ENCODE results near the gene CDK11A.
"Not testable (repeated sequence)": the region's sequence is repeated elsewhere in the genome, so short reads cannot be mapped to it uniquely, and the experiment has no call there.

The CDK11A gene

DNA sequence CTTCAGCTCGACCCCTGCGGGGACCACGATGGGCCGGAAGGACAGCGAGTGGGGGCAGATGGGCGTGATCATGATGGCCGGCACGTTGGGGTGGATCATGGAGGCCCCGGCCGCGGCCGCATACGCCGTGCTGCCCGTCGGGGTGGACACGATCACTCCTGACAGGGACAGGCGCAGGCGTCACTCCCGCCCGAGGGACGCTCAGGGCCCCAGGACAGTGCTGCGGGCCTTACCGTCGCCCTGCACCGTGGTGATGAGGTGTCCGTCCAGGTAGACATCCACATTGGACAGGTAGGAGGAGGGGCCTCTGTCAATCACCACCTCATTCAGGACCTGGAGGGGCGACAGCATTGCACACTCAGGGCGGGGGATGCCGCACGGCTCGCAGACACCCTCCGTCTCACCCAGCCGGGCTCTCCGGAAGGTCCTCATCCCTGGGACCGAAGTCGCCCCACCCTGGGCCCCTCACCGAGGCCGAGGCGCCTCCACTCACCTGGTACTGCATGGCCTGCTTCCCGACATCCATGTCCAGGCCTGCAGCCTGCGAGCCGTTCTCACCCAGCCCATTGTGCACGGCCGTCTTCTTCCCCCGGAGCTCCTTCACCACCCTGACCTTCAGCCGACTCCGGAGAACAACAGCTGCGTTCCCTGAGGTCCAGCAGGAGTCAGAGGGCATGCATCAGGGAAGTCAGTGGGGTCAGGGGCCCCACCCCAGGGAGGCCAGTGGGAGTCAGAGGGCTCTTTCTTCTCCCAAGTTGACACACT is 30.1 kb upstream of the CDK11A start:
- DNase-seq: no peak

DNA sequence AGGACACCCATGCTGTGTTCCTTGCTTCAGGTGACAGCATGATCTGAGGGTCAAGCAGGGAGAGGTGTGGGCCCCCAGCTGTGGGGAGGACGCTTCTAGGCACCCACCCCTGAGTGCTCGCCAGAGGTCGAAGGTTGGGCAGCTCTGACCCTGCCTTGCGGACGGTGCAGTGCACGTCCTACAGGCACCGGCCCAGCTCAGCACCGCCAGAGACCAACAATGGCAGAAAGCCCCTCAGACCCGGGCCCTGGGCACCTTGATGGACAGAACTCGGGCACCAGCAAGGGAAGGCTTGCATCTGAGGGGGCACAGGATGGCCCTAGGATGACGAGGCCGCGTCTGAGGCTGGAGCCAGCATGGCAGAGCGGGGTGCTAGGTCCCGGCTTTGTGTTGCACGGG is 29.4 kb upstream of the CDK11A start:
- no peak for DNase-seq

- no peak for DNase-seq
These were observed 28.8 kb upstream of the CDK11A start for GRCh38 chr1:1752636-1753606.

GRCh38 chr1:1752190-1752589 is 28.0 kb upstream of the CDK11A start:
- DNase-seq: no peak

DNA sequence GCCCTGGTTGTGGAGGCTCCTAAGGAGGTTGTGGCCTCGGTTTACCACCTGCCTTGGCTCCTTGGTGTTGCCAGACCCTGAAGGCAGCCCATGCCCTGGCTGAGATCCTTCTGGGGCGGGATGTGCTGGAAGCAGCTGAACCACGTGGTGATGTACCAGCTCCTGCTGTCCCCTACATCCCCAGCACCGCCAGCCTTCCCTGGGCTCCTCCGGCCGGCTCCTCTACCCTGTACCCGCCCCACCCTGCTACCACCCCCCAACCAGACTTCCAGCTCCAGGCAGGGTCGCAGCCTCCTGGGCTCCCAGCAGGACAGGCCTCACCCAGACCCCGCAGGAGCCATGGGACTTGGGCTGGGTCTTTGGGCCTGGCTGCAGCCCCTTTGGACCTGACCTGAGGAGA is 25.8 kb upstream of the CDK11A start:
- not testable (repeated sequence) for DNase-seq

GRCh38 chr1:1748686-1749321 is 24.6 kb upstream of the CDK11A start:
- no peak for DNase-seq

- not testable (repeated sequence) for DNase-seq
These were observed 22.4 kb upstream of the CDK11A start for GRCh38 chr1:1746566-1746909.

DNA sequence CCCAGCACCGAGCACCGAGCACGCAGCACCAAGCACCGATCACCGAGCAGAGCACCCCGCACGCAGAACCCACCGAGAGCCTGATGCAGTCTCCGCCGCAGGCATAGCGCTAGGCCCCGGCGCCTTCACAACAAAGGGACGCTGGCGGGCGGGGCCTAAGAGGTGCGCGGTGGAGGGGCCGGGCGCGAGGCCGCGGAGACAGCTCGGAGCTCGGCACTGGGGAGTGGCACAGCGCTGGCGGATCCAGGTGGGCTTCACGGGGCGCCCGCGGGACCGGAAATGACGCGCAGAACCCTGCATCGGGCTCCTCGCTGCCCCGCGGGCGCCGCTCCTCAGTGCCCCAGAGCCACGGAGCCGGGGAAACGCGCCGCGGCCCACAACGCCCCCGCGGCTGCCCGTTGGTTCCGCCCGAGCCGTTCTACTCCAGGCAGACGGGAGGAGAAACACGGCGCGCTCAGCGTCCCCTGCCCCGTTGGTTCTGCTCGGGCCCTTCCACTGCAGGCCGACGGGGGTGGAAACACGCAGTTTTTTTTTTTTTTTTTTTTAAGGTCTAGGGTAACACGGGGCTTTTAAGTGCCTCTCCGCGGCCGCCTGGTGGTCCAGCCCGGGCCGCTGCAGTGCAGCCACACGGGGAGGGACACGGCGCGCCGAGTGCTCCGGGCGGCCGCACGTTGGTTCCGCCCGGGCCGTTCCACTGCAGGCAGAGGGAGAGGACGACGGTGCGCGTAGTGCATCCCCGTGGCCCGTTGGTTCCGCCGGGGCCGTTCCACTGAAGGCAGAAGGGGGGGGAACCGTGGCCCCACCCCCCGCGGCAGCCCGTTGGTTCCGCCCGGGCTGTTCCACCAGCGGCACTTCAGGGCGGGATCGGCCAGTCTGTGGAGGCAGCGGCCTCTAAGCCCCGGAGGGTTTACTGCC is 21.8 kb upstream of the CDK11A start:
- not testable (repeated sequence) for DNase-seq

DNA sequence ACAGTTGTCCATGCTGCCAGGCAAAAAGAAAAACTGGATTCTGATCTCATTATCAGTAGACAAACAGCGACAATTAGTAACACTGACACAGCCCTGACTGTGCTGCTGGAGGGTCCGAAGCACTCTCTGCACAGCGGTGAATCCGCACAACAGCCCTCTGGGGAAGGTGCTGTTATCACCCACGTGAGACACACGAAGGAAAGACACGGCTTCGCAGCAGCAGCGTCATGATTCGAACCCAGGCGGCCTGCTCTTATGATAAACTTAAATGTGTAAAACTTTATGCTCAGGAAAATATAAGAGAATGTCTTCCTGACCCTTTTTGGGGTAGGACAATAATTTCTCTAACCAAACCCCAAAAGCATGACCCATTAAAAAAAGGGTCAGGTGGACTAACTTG is 18.4 kb upstream of the CDK11A start:
- DNase-seq: not testable (repeated sequence)

DNA sequence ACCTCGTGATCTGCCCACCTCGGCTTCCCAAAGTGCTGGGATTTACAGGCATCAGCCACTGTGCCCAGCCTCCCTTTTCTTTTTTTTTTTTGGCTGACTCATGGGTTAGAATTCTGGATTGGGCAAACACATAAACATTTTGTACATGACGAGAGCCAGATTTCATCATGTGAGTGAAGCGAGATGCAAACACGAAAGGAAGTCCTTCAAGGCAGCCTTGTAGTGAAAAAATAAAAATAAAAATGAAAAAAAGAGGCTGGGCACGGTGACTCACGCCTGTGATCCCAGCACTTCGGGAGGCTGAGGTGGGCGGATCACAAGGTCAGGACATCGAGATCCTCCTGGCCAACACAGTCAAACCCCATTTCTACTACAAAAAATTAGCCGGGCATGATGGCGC is 16.9 kb upstream of the CDK11A start:
- DNase-seq: not testable (repeated sequence)

GRCh38 chr1:1738799-1739337 is 14.7 kb upstream of the CDK11A start:
- DNase-seq: not testable (repeated sequence)

- DNase-seq: not testable (repeated sequence)
These were observed 13.8 kb upstream of the CDK11A start for GRCh38 chr1:1737675-1738590.

- no peak for DNase-seq
These were observed 8.2 kb upstream of the CDK11A start for GRCh38 chr1:1732381-1732780.

GRCh38 chr1:1730870-1731269 is 6.7 kb upstream of the CDK11A start:
- no peak for DNase-seq

GRCh38 chr1:1730230-1730629 is 6.1 kb upstream of the CDK11A start:
- not testable (repeated sequence) for DNase-seq

- not testable (repeated sequence) for DNase-seq
These were observed 5.1 kb upstream of the CDK11A start for GRCh38 chr1:1729116-1729816.

DNA sequence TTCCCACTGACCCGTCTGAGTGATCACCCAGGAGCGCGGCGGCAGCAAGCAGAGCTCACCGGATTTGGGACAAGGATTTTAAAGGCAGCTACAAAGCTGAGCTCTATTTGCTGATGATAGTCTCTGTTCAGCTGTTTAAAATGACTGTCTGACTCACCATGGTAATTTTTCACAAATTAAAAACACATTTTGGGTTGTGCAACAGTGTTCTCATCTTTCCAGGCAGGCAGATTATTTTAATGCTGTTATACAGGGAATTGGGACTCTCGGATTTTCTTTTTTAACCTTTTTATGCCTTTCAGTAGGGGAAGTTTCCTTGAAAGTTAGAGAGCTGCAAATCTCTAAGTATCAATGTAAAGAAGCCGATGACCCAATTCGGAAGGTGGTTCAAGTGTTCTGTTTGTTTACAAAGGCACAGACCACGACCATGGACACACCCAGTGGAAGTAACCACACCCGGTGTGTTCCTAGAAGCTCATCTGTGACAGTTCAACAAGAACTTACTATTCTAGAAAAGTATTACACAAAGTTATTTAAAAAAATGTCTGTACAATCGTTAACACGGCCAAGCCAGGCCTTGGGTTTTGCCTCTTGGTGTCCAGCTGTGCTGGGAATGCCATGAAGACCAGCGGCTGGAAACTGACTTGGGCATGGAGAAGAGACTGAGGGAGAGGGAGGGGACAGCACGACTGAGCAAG is 4.3 kb upstream of the CDK11A start:
- not testable (repeated sequence) for DNase-seq

DNA sequence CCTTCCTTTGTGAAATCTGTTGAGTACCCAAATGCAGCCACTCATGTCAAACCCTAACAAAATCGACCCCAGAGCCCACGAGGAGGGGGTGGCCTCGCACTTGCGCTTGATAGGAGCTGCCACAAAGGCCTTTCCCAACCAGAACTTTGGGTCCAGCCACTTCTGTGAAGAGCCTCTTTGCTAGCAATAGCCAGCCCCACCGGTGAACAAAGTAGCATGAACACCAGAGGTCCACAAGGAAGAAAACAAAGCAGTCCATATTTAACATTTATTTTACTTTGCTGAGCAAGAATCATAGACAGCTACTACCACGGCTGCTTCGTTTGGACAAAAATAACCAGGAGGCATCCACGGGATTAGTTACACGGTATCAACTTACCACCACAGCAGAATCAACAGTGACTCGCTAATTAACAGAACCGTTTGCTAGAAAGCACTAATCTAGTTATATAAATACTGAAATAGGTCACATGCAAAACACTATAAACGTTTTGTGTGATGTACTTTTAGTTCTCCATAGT is 3.0 kb upstream of the CDK11A start:
- not testable (repeated sequence) for DNase-seq

DNA sequence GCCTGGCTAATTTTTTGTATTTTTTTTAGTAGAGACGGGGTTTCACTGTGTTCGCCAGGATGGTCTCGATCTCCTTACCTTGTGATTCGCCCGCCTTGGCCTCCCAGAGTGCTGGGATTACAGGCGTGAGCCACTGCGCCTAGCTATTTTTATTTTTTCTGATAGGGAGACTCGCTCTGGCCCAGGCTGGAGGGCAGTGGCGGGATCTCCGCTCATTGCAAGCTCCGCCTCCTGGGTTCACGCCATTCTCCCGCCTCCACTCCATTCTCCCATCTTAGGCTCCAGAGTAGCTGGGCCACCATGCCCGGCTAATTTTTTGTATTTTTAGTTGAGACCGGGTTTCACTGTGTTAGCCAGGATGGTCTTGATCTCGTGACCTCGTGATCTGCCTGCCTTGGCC is 1.9 kb upstream of the CDK11A start:
- not testable (repeated sequence) for DNase-seq

All from NCI-H2029 treated with DMSO at 0.1 percent for 48 hours (cell line).